Measurements from ENCODE around the gene PDIA5. TPM values are rescaled to one million over a fixed set of nuclear protein-coding genes. Genes with fewer than 3 reads are reported as not detected.

The PDIA5 gene
- total RNA-seq, 1 experiment from 2014 or later = 50.8 TPM

- RAD21 ChIA-PET (ENCODE audit: low non-redundant PET in 1 of 2, low total read pairs in 2 of 2, uncharacterized antibody in 2 of 2, unreplicated experiment in 2 of 2) = no interaction called here
- no peak overlapping the region for H3K4me3 ChIP-seq (replicated peaks in 1 of 2; ENCODE audit: low read depth in 1 of 2, low read length in 2 of 2)
- H3K9me2 ChIP-seq (ENCODE audit: insufficient read depth) = no peaks in the 10 kb centered on the region
- CTCF ChIA-PET = no interaction called here
- H3K36me3 ChIP-seq (ENCODE audit: control insufficient read depth in 1 of 2, insufficient read depth in 2 of 2, low read length in 2 of 2) = peaks cover 33 to 49% of the 10 kb centered on the region in 2 experiments; a peak in 3 of 4 replicates
- no peaks in the 10 kb centered on the region for H3K79me2 ChIP-seq (ENCODE audit: insufficient read depth, low read length)
- no peaks in the 10 kb centered on the region for H4K20me1 ChIP-seq (ENCODE audit: insufficient read depth)
- POLR2A ChIA-PET = no interaction called here
- H2AFZ ChIP-seq (ENCODE audit: low read depth, low read length, poor library complexity, severe bottlenecking) = no peak overlapping the region
- BruUV-seq (replicated peaks) = TSS peak; percentile 14
- H3K9ac ChIP-seq (ENCODE audit: low read length) = no peak overlapping the region
- H3K4me2 ChIP-seq (ENCODE audit: low read length) = no peak overlapping the region
- intact Hi-C loops (cut with micrococcal nuclease) = no loop called here
- no peaks in the 10 kb centered on the region for H3K9me3 ChIP-seq (ENCODE audit: control insufficient read depth in 1 of 2, insufficient read depth in 1 of 2, low read depth in 1 of 2, low read length in 2 of 2)
- DNase-seq (ENCODE audit: low read depth, low spot score) = no peak
- no peak overlapping the region for H3K27ac ChIP-seq (ENCODE audit: low read depth, low read length)
- H3K27me3 ChIP-seq (ENCODE audit: insufficient read depth, low read length) = no peaks in the 10 kb centered on the region
- TF ChIP-seq RAD21 (IDR thresholded peaks at IDR 0.05; ENCODE audit: low read depth) = no peak
- no peak for ATAC-seq
- no peaks in the 10 kb centered on the region for H3K4me1 ChIP-seq (ENCODE audit: control insufficient read depth in 1 of 2, insufficient read depth in 2 of 2, low read length in 2 of 2)
These were observed 82.7 kb downstream of the PDIA5 start for GRCh38 chr3:123149525-123149924.

- no TSS peak for BruUV-seq (replicated peaks)
- Histone ChIP-seq H3K4me1 (ENCODE audit: control insufficient read depth in 1 of 2, insufficient read depth in 2 of 2, low read length in 2 of 2) (no peaks in the 10 kb centered on the region), H3K79me2 (ENCODE audit: insufficient read depth, low read length) (no peaks in the 10 kb centered on the region), H3K9me3 (ENCODE audit: control insufficient read depth in 1 of 2, insufficient read depth in 1 of 2, low read depth in 1 of 2, low read length in 2 of 2) (no peaks in the 10 kb centered on the region), H4K20me1 (ENCODE audit: insufficient read depth) (no peaks in the 10 kb centered on the region), H3K4me3 (replicated peaks in 1 of 2; ENCODE audit: low read depth in 1 of 2, low read length in 2 of 2) (no peak overlapping the region), H2AFZ (ENCODE audit: low read depth, low read length, poor library complexity, severe bottlenecking) (no peak overlapping the region), H3K9ac (ENCODE audit: low read length) (no peak overlapping the region), H3K27me3 (ENCODE audit: insufficient read depth, low read length) (no peaks in the 10 kb centered on the region), H3K27ac (ENCODE audit: low read depth, low read length) (no peak overlapping the region), H3K9me2 (ENCODE audit: insufficient read depth) (no peaks in the 10 kb centered on the region), H3K36me3 (ENCODE audit: control insufficient read depth in 1 of 2, insufficient read depth in 2 of 2, low read length in 2 of 2) (peaks cover 36 to 49% of the 10 kb centered on the region in 2 experiments; a peak in 3 of 4 replicates), H3K4me2 (ENCODE audit: low read length) (no peak overlapping the region)
- no peak for ATAC-seq
- ChIA-PET RAD21 (ENCODE audit: low non-redundant PET in 1 of 2, low total read pairs in 2 of 2, uncharacterized antibody in 2 of 2, unreplicated experiment in 2 of 2) (no interaction called here), POLR2A (no interaction called here), CTCF (no interaction called here)
- TF ChIP-seq TCF7L2 (IDR thresholded peaks at IDR 0.05; ENCODE audit: borderline replicate concordance, extremely low read depth, insufficient read depth, insufficient read length) = no peak
- intact Hi-C loops (cut with micrococcal nuclease) = no loop called here
- DNase-seq (ENCODE audit: low read depth, low spot score) = no peak
These were observed 83.8 kb downstream of the PDIA5 start for GRCh38 chr3:123150449-123151215.

Data from HCT116 (cell line).